ENCODE measurements around the gene CTSD. TPM values are rescaled to one million over a fixed set of nuclear protein-coding genes. Genes with fewer than 3 reads are reported as not detected.

CTSD gene
- total RNA-seq, 2 experiments from 2014 or later, result 31.7 to 44.1 TPM

- no peak overlapping the region for H3K27ac ChIP-seq (ENCODE audit: low read depth, low read length, poor library complexity, severe bottlenecking)
- no peaks in the 10 kb centered on the region for H3K4me1 ChIP-seq (ENCODE audit: insufficient read depth, low read length, poor library complexity, severe bottlenecking)
- no peak overlapping the region for H2AFZ ChIP-seq (ENCODE audit: low read length)
- ChIA-PET POLR2A (no interaction called here), CTCF (ENCODE audit: unreplicated experiment) (interaction anchor here (0.6 kb wide), 1 partner anchor 1400 kb away, joined by 3 read pairs; no protein-coding TSS in a partner anchor)
- no peak overlapping the region for H3K4me2 ChIP-seq (ENCODE audit: low read length)
- no peaks in the 10 kb centered on the region for H3K79me2 ChIP-seq (ENCODE audit: insufficient read depth, low read depth, low read length)
- no TSS peak for BruUV-seq (replicated peaks)
- H3K36me3 ChIP-seq (ENCODE audit: insufficient read depth, low read length), result no peaks in the 10 kb centered on the region
- intact Hi-C loops (cut with micrococcal nuclease; ENCODE audit: unreplicated experiment), result no loop called here
- no peaks in the 10 kb centered on the region for H4K20me1 ChIP-seq (ENCODE audit: insufficient read depth, low read length)
- no peak overlapping the region for H3K4me3 ChIP-seq (ENCODE audit: low read depth, low read length, poor library complexity, severe bottlenecking)
- TF ChIP-seq EZH2phosphoT487 (IDR thresholded peaks at IDR 0.05; ENCODE audit: borderline replicate concordance, low read depth, low read length) (no peak), CTCF (conservative IDR thresholded peaks at IDR 0.05; ENCODE audit: low read length) (no peak)
- no peak for DNase-seq (ENCODE audit: low spot score)
- H3K9me2 ChIP-seq (ENCODE audit: insufficient read depth, low read length), result no peaks in the 10 kb centered on the region
- no peaks in the 10 kb centered on the region for H3K9me3 ChIP-seq (ENCODE audit: low read length)
Observed at GRCh38 chr11:1755344-1755691, 8.4 kb downstream of the CTSD start.

GRCh38 chr11:1754376-1755150 lies 9.2 kb downstream of the CTSD start:
- H3K4me2 ChIP-seq (ENCODE audit: low read length), result no peak overlapping the region
- H3K9me2 ChIP-seq (ENCODE audit: insufficient read depth, low read length), result no peaks in the 10 kb centered on the region
- no peaks in the 10 kb centered on the region for H3K9me3 ChIP-seq (ENCODE audit: low read length)
- no peaks in the 10 kb centered on the region for H3K4me1 ChIP-seq (ENCODE audit: insufficient read depth, low read length, poor library complexity, severe bottlenecking)
- H4K20me1 ChIP-seq (ENCODE audit: insufficient read depth, low read length), result no peaks in the 10 kb centered on the region
- no peak overlapping the region for H3K4me3 ChIP-seq (ENCODE audit: low read depth, low read length, poor library complexity, severe bottlenecking)
- intact Hi-C loops (cut with micrococcal nuclease; ENCODE audit: unreplicated experiment), result no loop called here
- no peaks in the 10 kb centered on the region for H3K36me3 ChIP-seq (ENCODE audit: insufficient read depth, low read length)
- H3K79me2 ChIP-seq (ENCODE audit: insufficient read depth, low read depth, low read length), result no peaks in the 10 kb centered on the region
- TF ChIP-seq CTCF (conservative IDR thresholded peaks at IDR 0.05; ENCODE audit: low read length) (no peak), EZH2phosphoT487 (IDR thresholded peaks at IDR 0.05; ENCODE audit: borderline replicate concordance, low read depth, low read length) (no peak)
- BruUV-seq (replicated peaks), result no TSS peak
- ChIA-PET POLR2A (interaction anchor here (0.6 kb wide), 2 partner anchors 80 to 524 kb away, joined by 4 read pairs; no protein-coding TSS in a partner anchor), CTCF (ENCODE audit: unreplicated experiment) (no interaction called here)
- no peak for DNase-seq (ENCODE audit: low spot score)
- H2AFZ ChIP-seq (ENCODE audit: low read length), result no peak overlapping the region
- H3K27ac ChIP-seq (ENCODE audit: low read depth, low read length, poor library complexity, severe bottlenecking), result no peak overlapping the region

GRCh38 chr11:1753929-1754305 lies 9.8 kb downstream of the CTSD start:
- Histone ChIP-seq H2AFZ (ENCODE audit: low read length) (no peak overlapping the region), H3K4me3 (ENCODE audit: low read depth, low read length, poor library complexity, severe bottlenecking) (no peak overlapping the region), H3K27ac (ENCODE audit: low read depth, low read length, poor library complexity, severe bottlenecking) (no peak overlapping the region), H3K9me2 (ENCODE audit: insufficient read depth, low read length) (no peaks in the 10 kb centered on the region), H3K9me3 (ENCODE audit: low read length) (no peaks in the 10 kb centered on the region), H3K79me2 (ENCODE audit: insufficient read depth, low read depth, low read length) (no peaks in the 10 kb centered on the region), H3K4me2 (ENCODE audit: low read length) (no peak overlapping the region), H4K20me1 (ENCODE audit: insufficient read depth, low read length) (no peaks in the 10 kb centered on the region), H3K4me1 (ENCODE audit: insufficient read depth, low read length, poor library complexity, severe bottlenecking) (no peaks in the 10 kb centered on the region), H3K36me3 (ENCODE audit: insufficient read depth, low read length) (no peaks in the 10 kb centered on the region)
- no peak for DNase-seq (ENCODE audit: low spot score)
- TF ChIP-seq CTCF (conservative IDR thresholded peaks at IDR 0.05; ENCODE audit: low read length), result no peak
- TF ChIP-seq EZH2phosphoT487 (IDR thresholded peaks at IDR 0.05; ENCODE audit: borderline replicate concordance, low read depth, low read length), result no peak
- ChIA-PET CTCF (ENCODE audit: unreplicated experiment) (no interaction called here), POLR2A (interaction anchor here (0.6 kb wide), 1 partner anchor 80 kb away, joined by 4 read pairs; no protein-coding TSS in a partner anchor)
- no TSS peak for BruUV-seq (replicated peaks)
- intact Hi-C loops (cut with micrococcal nuclease; ENCODE audit: unreplicated experiment), result no loop called here

All from OCI-LY7 (cell line).